ENCODE results near the gene CHMP1B. TPM values are rescaled to one million over a fixed set of nuclear protein-coding genes. Genes with fewer than 3 reads are reported as not detected.

The CHMP1B gene
- total RNA-seq, 4 donors from 2014 or later, result 61.3 to 83.2 (median 76.5) TPM

DNA sequence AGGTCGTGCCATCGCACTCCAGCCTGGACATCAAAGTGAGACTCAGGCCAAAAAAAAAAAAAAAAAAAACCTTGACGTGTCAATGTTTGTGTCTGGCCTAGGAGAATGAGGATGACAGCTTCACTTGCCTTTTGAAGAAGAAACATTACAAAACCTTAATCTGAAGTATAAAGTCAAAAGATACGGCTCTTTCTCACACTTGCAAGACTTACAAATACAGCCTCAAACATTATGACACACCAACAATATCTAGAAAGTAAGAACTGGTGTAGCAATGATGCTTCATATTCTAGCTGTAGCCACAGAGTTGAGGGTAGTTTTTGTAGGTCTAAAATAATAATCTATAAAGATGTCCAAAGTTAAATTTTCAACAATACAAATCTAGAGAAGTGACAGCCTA, 31.4 kb downstream of the CHMP1B start:
- intact Hi-C loops (cut with DNase I; ENCODE audit: low total_unique reads), result no loop called here
- DNase-seq (ENCODE audit: low spot score in 2 of 2), result no peak
- TF ChIP-seq POLR2A (IDR thresholded peaks at IDR 0.05), result no peak
- TF ChIP-seq, protein P1, sequence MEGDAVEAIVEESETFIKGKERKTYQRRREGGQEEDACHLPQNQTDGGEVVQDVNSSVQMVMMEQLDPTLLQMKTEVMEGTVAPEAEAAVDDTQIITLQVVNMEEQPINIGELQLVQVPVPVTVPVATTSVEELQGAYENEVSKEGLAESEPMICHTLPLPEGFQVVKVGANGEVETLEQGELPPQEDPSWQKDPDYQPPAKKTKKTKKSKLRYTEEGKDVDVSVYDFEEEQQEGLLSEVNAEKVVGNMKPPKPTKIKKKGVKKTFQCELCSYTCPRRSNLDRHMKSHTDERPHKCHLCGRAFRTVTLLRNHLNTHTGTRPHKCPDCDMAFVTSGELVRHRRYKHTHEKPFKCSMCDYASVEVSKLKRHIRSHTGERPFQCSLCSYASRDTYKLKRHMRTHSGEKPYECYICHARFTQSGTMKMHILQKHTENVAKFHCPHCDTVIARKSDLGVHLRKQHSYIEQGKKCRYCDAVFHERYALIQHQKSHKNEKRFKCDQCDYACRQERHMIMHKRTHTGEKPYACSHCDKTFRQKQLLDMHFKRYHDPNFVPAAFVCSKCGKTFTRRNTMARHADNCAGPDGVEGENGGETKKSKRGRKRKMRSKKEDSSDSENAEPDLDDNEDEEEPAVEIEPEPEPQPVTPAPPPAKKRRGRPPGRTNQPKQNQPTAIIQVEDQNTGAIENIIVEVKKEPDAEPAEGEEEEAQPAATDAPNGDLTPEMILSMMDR (IDR thresholded peaks at IDR 0.05), result no peak
- no peak overlapping the region for H3K4me3 ChIP-seq (ENCODE audit: low read depth, poor library complexity, severe bottlenecking)
- 58 to 87% methylated on average over 4 of the region's 4 CpGs for WGBS, 2 donors

DNA sequence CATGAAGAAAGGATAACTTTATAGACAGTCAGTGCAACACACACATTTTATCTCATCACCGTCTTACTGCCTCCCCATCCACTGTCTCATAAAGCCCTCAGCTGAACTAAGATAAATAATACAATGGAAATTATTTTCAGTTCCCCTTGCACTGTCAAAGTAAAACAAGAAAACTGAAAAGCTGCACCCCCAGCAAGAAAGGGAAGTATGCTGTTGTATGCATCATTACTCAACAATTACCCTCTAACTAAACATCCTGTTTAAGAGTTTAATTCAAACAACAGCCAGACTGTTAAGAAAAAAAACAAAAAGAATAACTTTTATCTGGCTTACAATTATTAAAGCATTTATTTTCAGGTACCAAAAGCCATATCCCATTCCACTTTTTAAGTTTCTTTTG, 31.9 kb downstream of the CHMP1B start:
- DNase-seq (ENCODE audit: low spot score in 2 of 2), result no peak

DNA sequence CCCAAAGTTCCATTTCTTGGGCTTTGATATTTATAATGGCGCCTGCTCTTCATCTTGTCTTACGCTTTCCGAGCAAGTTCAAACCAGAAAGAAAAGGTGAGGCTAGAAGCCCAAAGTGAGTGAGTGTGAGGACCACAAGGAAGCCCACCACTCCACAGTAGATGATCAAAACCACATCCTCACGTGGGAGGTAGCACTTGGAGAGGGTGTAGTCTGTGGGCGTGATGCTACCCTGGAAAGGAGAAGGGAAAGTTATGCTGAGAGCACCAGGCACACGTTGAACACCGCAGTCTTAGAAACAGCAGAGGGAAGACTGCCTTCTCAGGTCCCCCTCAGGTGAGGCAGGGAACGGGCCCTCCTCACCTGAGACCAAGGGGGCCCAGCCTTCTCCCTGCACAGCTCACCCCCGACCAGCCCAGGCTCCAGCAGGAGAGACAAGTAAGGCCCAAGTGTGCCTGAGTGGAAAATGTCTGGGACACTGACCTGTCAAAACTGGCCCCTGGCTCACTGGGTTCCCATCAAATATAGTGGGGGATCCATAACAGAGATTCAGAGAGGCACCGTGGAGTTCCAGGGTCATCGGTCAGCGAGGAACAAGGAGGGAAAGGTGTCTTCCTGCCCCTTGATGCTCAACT, 33.3 kb downstream of the CHMP1B start:
- H3K4me3 ChIP-seq (ENCODE audit: low read depth, poor library complexity, severe bottlenecking), result no peak overlapping the region
- intact Hi-C loops (cut with DNase I; ENCODE audit: low total_unique reads), result no loop called here
- TF ChIP-seq POLR2A (IDR thresholded peaks at IDR 0.05), result no peak
- TF ChIP-seq, protein P1 (IDR thresholded peaks at IDR 0.05), result no peak
- DNase-seq (ENCODE audit: low spot score in 2 of 2), result no peak
- 88 to 90% methylated on average over 12 of the region's 12 CpGs for WGBS, 2 donors

More for the DNA sequence above, 31.9 kb downstream of the CHMP1B start:
- intact Hi-C loops (cut with DNase I; ENCODE audit: low total_unique reads), result no loop called here
- TF ChIP-seq, protein P1 (IDR thresholded peaks at IDR 0.05), result no peak
- TF ChIP-seq POLR2A (IDR thresholded peaks at IDR 0.05), result no peak
- WGBS, 2 donors, result 52 to 87% methylated on average over 1 of the region's 1 CpG
- H3K4me3 ChIP-seq (ENCODE audit: low read depth, poor library complexity, severe bottlenecking), result no peak overlapping the region

DNA sequence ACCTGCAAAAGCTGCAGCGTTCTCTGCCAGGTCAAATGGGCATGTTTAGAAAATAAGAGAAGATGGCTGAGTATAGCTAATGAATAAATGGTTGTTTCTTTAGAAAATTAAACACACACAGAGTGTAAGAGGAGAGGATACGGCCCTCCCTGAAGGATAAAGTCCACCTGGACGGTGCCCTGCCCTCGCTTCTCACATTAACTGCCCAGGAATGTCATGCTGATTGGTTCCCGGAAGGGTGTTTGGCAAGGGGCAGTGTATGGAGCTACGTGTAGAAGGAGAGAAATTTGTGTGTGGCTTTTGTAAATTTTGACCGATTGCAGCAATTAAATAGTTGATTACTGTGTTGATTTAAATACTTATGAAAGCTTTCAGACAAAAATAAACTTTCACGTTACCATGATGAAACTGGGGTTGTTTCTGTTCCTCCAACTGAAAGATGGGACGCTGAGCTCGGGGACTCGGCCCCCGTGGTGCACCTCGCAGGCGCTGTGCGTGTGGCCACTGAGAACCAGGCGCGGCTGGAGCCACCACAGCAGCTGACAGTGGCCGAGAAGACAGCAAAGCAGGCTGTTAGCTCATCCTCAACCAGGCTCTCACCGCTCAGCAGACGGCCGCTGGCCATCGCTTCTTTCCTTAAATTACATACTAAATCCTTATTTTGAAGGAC, 34.2 kb downstream of the CHMP1B start:
- 87 to 92% methylated on average over 22 of the region's 22 CpGs for WGBS, 2 donors
- intact Hi-C loops (cut with DNase I; ENCODE audit: low total_unique reads), result no loop called here
- TF ChIP-seq, protein P1 (IDR thresholded peaks at IDR 0.05), result no peak
- no peak for TF ChIP-seq POLR2A (IDR thresholded peaks at IDR 0.05)
- H3K4me3 ChIP-seq (ENCODE audit: low read depth, poor library complexity, severe bottlenecking), result no peak overlapping the region
- DNase-seq (ENCODE audit: low spot score in 2 of 2), result no peak

DNA sequence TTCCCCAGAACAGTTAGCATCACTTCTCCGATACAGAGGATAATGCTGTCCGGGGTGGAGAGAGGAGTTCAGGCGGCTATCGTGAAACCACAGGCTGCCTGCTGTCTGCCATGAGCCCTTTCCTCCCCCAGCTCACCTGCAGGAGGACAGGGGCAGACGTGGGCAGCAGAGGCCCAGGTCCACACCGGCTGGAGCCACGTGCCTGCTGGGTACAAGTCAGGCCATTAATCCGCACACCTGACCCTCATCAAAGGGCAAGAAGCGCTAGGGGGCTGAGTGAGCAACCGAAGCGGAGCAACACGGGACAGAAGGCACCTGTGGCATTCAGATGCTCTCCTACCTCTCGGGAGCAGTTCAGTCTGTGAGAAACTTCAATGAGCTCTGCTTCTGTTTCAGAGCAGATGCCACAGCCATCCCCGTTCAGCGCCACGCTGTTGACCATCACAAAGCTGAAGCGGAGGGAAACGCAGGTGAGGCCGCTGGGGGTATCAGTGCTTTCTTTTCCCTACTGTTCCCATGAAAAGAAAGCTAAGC, 35.4 kb downstream of the CHMP1B start:
- intact Hi-C loops (cut with DNase I; ENCODE audit: low total_unique reads), result no loop called here
- WGBS, 2 donors, result 89 to 95% methylated on average over 16 to 19 of the region's 19 CpGs

More for the DNA sequence above, 35.4 kb downstream of the CHMP1B start:
- no peak overlapping the region for H3K4me3 ChIP-seq (ENCODE audit: low read depth, poor library complexity, severe bottlenecking)
- TF ChIP-seq, protein P1 (IDR thresholded peaks at IDR 0.05), result no peak
- DNase-seq (ENCODE audit: low spot score in 2 of 2), result no peak
